HAP-1 (cell line): ENCODE measurements around the gene CCBE1.

Experiments
- DNase-seq, 2 experiments: peaks; one replicate each; pipeline ENCODE4 v3.0.0-alpha.2; 2016 to 2020; ENCODE audit warnings: low spot score in 2 of 2
- H3K27me3 ChIP-seq: fragments of 250-450 bp; sonication (Bioruptor Pico); 2 replicates; pipeline ENCODE4 v1.5.1; 2020; ENCODE audit warnings: low read depth, mild to moderate bottlenecking, moderate library complexity
- H3K36me3 ChIP-seq: fragments of 250-450 bp; sonication (Bioruptor Pico); replicated peaks from 2 replicates; pipeline ENCODE4 v1.5.1; 2020; ENCODE audit warnings: mild to moderate bottlenecking
- H3K4me1 ChIP-seq: fragments of 250-450 bp; sonication (Bioruptor Pico); 2 replicates; pipeline ENCODE4 v1.5.1; 2020; ENCODE audit warnings: mild to moderate bottlenecking
- H3K4me3 ChIP-seq: fragments of 250-450 bp; sonication (Bioruptor Pico); 2 replicates; pipeline ENCODE4 v1.5.1; 2020; ENCODE audit warnings: mild to moderate bottlenecking, moderate library complexity
- H3K9me3 ChIP-seq: fragments of 250-450 bp; sonication (Bioruptor Pico); 2 replicates; pipeline ENCODE4 v1.5.1; 2020; ENCODE audit warnings: mild to moderate bottlenecking, moderate library complexity
- in situ Hi-C: fragments of 300-500 bp; cut with MboI; formaldehyde crosslinking; loops from 3 replicates; pipeline ENCODE4 v1.14.3; 2020; ENCODE audit warnings: low sequenced_read_pairs, inconsistent platforms, mixed read lengths

The CCBE1 gene

DNA sequence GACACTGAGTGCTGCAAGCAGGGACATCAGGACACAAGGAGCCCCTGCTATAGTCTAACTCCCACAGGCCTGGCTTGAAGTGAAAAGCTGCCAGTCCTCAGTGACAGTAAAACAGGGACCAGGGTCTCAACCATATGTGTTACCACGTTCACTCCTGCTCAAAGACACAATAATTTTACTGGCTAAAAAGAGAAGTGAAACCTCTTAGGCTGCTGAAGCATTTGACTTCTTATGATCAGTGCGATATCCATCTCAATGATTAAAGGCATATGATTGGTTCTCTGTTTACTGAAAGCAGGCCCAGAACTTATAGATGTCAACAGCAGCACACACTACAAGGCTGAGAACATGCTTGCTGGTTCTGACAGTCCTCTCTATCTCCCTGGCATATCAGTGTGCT, 208.3 kb downstream of the CCBE1 start:
- no peak for DNase-seq
- H3K27me3 ChIP-seq = no peaks in the 10 kb centered on the region
- in situ Hi-C loops = no loop called here
- H3K4me1 ChIP-seq = no peaks in the 10 kb centered on the region
- no peaks in the 10 kb centered on the region for H3K36me3 ChIP-seq
- no peaks in the 10 kb centered on the region for H3K9me3 ChIP-seq
- H3K4me3 ChIP-seq = no peak overlapping the region

DNA sequence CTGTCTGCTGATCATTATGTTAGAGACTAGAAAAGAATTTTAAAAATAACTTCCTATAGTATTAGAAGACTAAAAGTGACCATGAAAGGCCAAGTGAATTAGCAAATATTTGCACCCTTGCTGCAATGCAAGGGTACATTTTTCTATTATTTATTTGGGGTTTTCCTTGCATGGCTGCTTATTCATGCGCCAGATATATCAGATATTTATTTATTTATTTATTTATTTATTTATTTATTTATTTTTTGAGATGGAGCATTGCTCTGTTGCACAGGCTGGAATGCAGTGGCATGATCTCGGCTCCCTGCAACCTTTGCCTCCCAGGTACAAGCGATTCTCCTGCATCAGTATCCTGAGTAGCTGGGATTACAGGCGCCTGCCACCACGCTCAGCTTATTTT, 211.8 kb downstream of the CCBE1 start:
- in situ Hi-C loops = no loop called here
- Histone ChIP-seq H3K4me3 (no peak overlapping the region), H3K36me3 (no peaks in the 10 kb centered on the region), H3K27me3 (no peaks in the 10 kb centered on the region), H3K9me3 (no peaks in the 10 kb centered on the region), H3K4me1 (no peaks in the 10 kb centered on the region)
- no peak for DNase-seq

DNA sequence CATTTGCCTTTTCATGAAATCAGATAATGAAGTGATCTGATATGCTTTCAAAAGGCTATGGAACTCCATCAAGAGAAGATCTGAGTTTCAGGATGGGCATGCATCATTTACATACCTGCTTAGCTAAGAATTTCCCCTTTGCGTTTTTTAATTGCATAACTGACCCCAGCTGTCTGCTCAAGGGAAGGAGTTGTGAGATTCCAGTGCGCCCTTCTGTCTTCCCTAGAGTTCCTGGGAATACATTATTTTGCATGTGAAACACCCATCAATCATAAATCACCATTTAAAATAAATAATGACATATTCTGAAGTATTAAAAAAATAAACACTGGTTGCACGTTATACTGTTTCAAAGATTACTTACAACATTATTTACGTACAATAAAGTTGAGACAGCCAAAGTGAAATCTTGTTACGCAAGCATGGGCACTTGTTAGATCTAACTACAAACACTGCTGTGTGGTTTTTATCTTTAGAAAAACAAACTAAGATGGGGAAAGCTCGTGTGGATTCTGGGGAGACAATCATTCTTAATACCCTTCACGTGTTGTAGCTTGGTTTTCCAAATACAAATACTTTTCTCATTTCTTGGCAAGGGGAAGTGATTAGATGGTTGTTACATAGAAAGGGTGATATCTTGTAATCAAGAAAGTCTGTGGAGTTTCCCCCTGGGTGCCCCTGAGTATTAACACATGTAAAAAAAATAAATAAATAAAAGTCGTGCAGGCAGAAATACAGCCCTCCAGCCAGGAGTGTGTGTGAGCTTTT, 212.5 kb downstream of the CCBE1 start:
- H3K36me3 ChIP-seq = no peaks in the 10 kb centered on the region
- H3K4me3 ChIP-seq = no peak overlapping the region
- in situ Hi-C loops = no loop called here
- DNase-seq = no peak
- no peaks in the 10 kb centered on the region for H3K27me3 ChIP-seq
- H3K9me3 ChIP-seq = no peaks in the 10 kb centered on the region
- H3K4me1 ChIP-seq = no peaks in the 10 kb centered on the region

DNA sequence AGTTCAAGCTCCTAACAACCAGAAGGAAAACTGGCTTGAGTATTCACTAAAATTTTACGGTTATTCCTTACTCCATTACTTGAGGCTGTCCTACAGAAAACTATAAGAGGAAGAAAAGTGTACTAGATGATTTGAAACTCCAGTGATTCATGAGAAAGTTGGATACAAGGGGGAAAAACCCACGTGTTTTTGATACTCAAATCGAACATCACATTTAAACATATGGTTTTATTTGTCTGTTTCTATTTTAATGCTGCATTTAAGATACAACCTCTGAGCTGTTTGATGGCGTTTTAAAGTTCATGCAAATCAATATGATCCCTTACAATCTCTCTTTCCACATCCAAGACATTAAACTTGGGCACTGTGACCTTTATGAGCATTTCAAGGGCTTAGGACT, 213.1 kb downstream of the CCBE1 start:
- Histone ChIP-seq H3K27me3 (no peaks in the 10 kb centered on the region), H3K4me3 (no peak overlapping the region), H3K9me3 (no peaks in the 10 kb centered on the region), H3K36me3 (no peaks in the 10 kb centered on the region), H3K4me1 (no peaks in the 10 kb centered on the region)
- in situ Hi-C loops = no loop called here
- DNase-seq = no peak

DNA sequence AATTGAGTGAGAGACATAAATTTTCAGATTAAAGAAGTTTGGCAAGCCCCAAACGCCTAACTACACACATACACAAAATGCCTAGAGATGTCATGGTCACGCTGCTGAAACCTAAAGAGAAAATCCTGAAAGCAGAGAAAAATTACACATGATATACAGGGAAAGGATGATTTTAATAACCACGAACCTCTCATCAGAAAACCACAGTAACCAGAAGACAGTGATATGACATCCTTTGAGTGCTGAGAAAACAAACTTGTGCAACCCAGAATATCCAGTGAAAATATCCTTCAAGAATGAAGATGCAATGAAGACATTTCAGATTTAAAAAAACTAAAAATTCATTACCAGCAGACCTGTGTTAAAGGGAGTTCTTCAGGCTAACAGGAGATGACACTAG, 215.8 kb downstream of the CCBE1 start:
- H3K27me3 ChIP-seq = no peaks in the 10 kb centered on the region
- H3K4me3 ChIP-seq = no peak overlapping the region
- in situ Hi-C loops = no loop called here
- H3K36me3 ChIP-seq = no peaks in the 10 kb centered on the region
- H3K4me1 ChIP-seq = no peaks in the 10 kb centered on the region
- no peak for DNase-seq
- no peaks in the 10 kb centered on the region for H3K9me3 ChIP-seq

DNA sequence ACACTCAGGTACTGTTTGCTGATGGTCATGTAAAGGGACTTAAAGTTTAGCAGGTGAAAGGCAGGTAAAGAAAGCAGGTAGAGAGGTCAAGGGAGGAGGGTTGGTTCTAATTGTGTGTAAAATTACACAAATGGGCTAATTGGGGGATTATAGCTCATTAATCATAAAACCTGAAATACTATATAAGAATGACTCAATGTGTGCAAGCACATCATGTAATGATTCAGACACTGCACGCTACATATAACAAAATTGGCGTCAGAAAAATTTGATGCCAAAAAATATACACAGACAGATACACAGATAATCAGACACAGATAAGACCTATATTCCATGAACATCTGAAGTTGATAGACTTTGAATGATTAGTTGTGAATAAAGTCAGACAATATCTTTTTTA, 217.4 kb downstream of the CCBE1 start:
- H3K4me3 ChIP-seq = no peak overlapping the region
- no peaks in the 10 kb centered on the region for H3K27me3 ChIP-seq
- in situ Hi-C loops = no loop called here

DNA sequence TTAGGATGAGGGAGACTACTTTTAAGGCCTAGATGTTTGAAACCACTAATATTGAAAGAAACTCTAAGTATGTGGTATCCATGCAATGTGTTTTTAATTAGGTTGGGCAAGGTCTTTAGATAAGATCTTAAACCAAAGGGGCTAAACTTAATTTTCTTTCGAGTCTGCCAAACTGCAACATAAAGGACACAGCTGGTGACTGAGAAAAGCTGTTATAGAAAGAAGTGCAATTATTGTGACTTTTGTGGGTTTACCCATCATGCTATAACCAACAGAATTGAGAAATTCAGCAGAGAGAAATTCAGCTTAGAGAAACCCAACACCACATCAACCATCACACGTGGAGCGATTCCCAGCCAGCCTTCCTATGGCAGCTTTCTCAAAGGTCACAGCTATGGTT, 218.6 kb downstream of the CCBE1 start:
- no peak overlapping the region for H3K4me3 ChIP-seq
- H3K27me3 ChIP-seq = no peaks in the 10 kb centered on the region
- no peaks in the 10 kb centered on the region for H3K4me1 ChIP-seq
- no peaks in the 10 kb centered on the region for H3K9me3 ChIP-seq
- in situ Hi-C loops = no loop called here
- DNase-seq = no peak
- no peaks in the 10 kb centered on the region for H3K36me3 ChIP-seq

More for the DNA sequence above, 217.4 kb downstream of the CCBE1 start:
- Histone ChIP-seq H3K36me3 (no peaks in the 10 kb centered on the region), H3K4me1 (no peaks in the 10 kb centered on the region), H3K9me3 (no peaks in the 10 kb centered on the region)
- no peak for DNase-seq

DNA sequence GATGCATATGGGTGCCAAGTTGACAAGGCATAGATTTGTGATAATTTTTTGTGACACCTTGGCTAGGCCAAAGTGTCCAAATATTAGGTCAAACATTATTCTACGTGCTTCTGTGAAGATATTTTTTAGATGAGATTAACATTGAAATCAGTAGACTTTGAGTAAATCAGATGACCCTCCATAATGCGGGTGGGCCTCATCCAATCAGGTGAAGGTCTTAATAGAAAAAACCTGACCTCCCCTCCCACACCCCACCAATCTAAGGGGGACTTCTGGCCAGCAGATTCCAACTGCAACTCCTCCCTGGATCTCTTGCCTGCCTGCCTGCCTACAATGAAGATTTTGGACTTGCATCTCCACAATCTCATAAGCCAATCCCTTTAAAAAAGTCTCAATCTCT, 219.4 kb downstream of the CCBE1 start:
- DNase-seq = no peak
- H3K27me3 ChIP-seq = no peaks in the 10 kb centered on the region
- no peaks in the 10 kb centered on the region for H3K36me3 ChIP-seq
- no peaks in the 10 kb centered on the region for H3K4me1 ChIP-seq
- in situ Hi-C loops = no loop called here
- no peak overlapping the region for H3K4me3 ChIP-seq
- no peaks in the 10 kb centered on the region for H3K9me3 ChIP-seq

DNA sequence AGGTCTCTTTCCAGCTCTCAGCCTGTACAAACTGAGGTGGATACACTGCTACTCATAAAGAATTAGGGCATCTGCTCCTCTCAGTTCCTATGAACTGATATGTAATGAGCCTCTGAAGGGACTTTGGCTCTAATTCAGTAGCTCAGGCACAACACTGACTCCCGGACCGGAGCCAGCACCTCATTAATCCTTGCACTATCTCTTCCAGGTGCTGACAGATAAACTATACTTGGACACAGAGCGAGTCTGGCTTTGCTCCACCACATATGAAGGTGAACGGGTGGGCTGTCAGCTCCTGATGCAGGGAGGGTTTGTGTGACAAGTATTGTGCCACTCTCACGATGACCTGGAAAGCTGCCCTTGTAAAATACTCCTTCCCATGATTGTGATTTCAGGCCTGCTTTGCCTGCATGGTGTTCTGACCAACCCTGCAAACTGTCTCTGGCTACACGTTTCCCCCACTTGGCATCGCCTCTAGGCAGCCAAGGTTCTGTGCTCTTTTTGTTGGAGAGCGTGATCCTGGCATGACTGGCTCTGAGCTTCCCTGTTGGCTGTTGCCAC, 226.6 kb downstream of the CCBE1 start:
- no peaks in the 10 kb centered on the region for H3K27me3 ChIP-seq
- H3K4me3 ChIP-seq = no peak overlapping the region
- no peak for DNase-seq
- no peaks in the 10 kb centered on the region for H3K4me1 ChIP-seq
- H3K36me3 ChIP-seq = no peaks in the 10 kb centered on the region
- in situ Hi-C loops = no loop called here
- no peaks in the 10 kb centered on the region for H3K9me3 ChIP-seq

DNA sequence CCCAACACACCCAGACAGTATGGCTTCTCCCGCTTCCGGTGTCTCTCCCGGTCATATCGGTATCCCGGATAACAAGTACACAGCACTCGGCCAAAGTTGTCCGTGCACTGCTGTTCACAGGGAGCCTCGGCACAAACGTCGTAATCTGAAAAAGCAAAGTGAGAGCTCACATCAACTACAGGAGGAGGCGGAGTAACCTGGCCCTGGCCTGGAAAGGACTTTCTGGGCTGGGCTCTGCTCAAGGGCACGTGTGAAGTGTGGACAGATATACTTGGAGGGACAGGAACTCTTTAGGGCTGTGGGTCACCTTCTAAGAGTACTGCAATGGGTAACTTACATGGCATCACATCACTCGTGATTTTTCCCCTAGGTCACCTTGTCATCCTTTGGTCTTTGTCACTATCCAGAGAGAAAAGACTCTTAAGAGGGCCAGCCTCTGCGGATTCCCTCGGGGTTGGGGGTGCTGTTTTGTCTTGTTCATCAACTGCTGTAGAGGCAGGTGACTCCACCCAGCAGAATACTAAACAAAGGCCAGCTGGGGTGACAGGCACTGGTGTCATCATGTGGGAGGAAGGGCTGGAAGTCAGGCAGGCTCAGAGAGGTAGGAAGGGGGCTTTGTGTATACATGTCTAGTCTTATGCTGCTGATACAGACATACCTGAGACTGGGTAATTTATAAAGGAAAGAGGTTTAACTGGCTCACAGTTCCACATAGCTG, 227.6 kb downstream of the CCBE1 start:
- Histone ChIP-seq H3K9me3 (no peaks in the 10 kb centered on the region), H3K27me3 (no peaks in the 10 kb centered on the region), H3K36me3 (no peaks in the 10 kb centered on the region), H3K4me1 (no peaks in the 10 kb centered on the region), H3K4me3 (no peak overlapping the region)
- in situ Hi-C loops = no loop called here
- DNase-seq = no peak

DNA sequence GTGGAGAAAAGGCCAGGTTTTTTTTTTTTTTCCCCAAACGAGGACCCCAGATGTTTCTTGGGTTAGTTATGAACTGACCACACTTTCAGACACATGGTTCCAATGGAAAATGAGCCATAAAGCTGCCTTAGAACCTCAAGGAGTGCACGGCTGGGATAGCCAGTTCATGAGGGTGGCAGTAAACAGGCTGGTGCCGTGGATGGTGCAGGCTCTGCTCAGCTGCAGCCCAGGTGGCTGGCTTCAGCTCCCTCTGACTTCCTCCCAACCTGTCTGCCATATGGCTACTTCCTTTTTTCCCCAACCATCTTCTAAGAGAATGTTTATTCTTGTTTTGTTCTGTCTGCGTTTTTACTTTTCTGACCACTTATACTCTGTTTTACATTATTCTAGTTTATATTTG, 228.4 kb downstream of the CCBE1 start:
- Histone ChIP-seq H3K27me3 (no peaks in the 10 kb centered on the region), H3K4me3 (no peak overlapping the region), H3K36me3 (no peaks in the 10 kb centered on the region), H3K9me3 (no peaks in the 10 kb centered on the region), H3K4me1 (no peaks in the 10 kb centered on the region)
- in situ Hi-C loops = no loop called here
- no peak for DNase-seq

DNA sequence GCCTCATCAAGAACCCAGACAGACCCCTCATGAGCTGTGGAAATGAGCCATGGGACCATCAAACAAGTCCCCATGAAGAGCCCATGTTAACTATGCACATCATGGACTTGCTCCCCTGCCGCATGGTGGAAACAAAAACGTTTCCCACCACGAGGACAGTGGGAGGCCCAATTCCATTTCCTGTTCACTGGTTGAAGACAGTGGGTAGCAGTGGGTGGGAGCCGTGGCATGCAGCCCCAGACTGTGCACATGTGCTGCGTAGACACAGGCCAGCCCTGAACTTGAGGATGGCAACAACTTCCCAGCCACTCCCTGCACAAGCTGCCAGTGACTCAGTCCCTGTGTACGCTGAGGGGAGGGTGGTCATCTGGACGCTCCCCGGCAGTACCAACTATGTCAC, 229.7 kb downstream of the CCBE1 start:
- H3K4me3 ChIP-seq = no peak overlapping the region
- in situ Hi-C loops = no loop called here
- H3K27me3 ChIP-seq = no peaks in the 10 kb centered on the region
- no peak for DNase-seq
- H3K9me3 ChIP-seq = no peaks in the 10 kb centered on the region
- H3K36me3 ChIP-seq = no peaks in the 10 kb centered on the region
- no peaks in the 10 kb centered on the region for H3K4me1 ChIP-seq

DNA sequence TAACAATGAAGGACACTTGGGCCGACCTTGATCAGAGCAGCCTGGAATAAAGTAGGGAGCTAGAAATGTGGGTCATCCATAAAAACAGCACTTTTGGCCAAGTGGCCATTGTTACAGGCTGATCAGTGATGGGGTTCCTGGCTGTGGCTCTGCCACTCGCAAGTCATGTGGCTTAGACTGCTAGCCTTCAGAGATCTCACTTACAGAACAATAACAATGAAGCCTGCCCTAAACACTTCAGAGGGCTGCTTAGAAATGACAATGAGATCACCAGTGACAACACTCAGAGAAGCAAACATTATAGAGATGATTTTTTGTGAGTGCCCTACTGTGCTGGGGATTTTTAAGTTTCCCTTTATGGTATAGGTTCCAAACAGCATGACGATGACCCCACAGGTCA, 230.2 kb downstream of the CCBE1 start:
- H3K27me3 ChIP-seq = no peaks in the 10 kb centered on the region
- H3K4me1 ChIP-seq = no peaks in the 10 kb centered on the region
- H3K4me3 ChIP-seq = no peak overlapping the region
- no peaks in the 10 kb centered on the region for H3K9me3 ChIP-seq
- no peak for DNase-seq
- H3K36me3 ChIP-seq = no peaks in the 10 kb centered on the region
- in situ Hi-C loops = no loop called here

DNA sequence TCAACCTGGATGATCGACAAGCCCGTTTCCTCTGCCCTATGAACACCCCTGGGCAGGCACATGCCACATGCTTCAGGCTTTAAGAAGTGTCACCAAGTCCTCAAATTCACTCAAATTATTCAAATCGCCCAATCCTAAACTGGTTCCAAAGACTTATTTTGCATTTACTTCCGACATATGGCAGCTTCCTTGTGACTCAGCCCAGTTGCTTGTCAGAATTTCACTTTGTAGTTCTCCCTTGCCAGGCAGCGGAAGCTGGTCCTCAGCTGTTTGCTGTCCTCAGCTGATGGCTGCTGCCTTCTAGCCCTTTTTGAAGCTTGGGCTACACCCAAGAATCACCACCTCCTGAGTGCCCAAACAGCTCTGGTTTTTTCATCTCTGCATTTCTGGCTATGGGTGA, 232.7 kb downstream of the CCBE1 start:
- no peak for DNase-seq
- Histone ChIP-seq H3K27me3 (no peaks in the 10 kb centered on the region), H3K4me3 (no peak overlapping the region), H3K4me1 (no peaks in the 10 kb centered on the region), H3K36me3 (no peaks in the 10 kb centered on the region), H3K9me3 (no peaks in the 10 kb centered on the region)
- in situ Hi-C loops = no loop called here
